Neural progenitor cell (in vitro differentiated cells): ENCODE results near the gene NDUFB4. TPM values are rescaled to one million over a fixed set of nuclear protein-coding genes. Genes with fewer than 3 reads are reported as not detected.

Experiments used
- DNase-seq: peaks from one replicate; pipeline ENCODE4 v3.0.0-alpha.2; 2016; ENCODE audit warnings: low spot score
- H2AFZ ChIP-seq: fragments of 200-600 bp; sonication (generic); replicated peaks from 2 replicates; pipeline ENCODE4 v1.6.1; 2016; ENCODE audit warnings: antibody characterized with exemption
- H3F3A ChIP-seq: fragments of 200-600 bp; sonication (generic); 2 replicates; pipeline ENCODE4 v1.6.1; 2016; ENCODE audit warnings: antibody characterized with exemption, low read depth
- H3K27ac ChIP-seq: fragments of 200-600 bp; sonication (generic); 2 replicates; pipeline ENCODE4 v1.5.1; 2016; ENCODE audit warnings: mild to moderate bottlenecking
- H3K27me3 ChIP-seq: fragments of 200-600 bp; sonication (generic); 2 replicates; pipeline ENCODE4 v1.6.1; 2016; ENCODE audit warnings: mild to moderate bottlenecking, moderate library complexity
- H3K36me3 ChIP-seq: fragments of 200-600 bp; sonication (generic); 2 replicates; pipeline ENCODE4 v1.5.1; 2016
- H3K4me1 ChIP-seq: fragments of 200-600 bp; sonication (generic); 2 replicates; pipeline ENCODE4 v1.6.1; 2016; ENCODE audit warnings: mixed run types
- H3K4me2 ChIP-seq: fragments of 200-600 bp; sonication (generic); 2 replicates; pipeline ENCODE4 v1.6.1; 2016
- H3K4me3 ChIP-seq: fragments of 200-600 bp; sonication (generic); 2 replicates; pipeline ENCODE4 v1.5.1; 2016
- H3K79me2 ChIP-seq: fragments of 200-600 bp; sonication (generic); 2 replicates; pipeline ENCODE4 v1.6.1; 2016; ENCODE audit warnings: low read depth
- H3K9ac ChIP-seq: fragments of 200-600 bp; sonication (generic); 2 replicates; pipeline ENCODE4 v1.6.1; 2016
- H3K9me3 ChIP-seq: fragments of 200-600 bp; sonication (generic); 2 replicates; pipeline ENCODE4 v1.5.1; 2016; ENCODE audit warnings: low read depth
- H4K20me1 ChIP-seq: fragments of 200-600 bp; sonication (generic); 2 replicates; pipeline ENCODE4 v1.6.1; 2016; ENCODE audit warnings: low read depth
- H3K27ac Mint-ChIP-seq: 3 replicates; pipeline ENCODE4 v1.8.0; 2021; ENCODE audit warnings: mixed read lengths
- H3K27me3 Mint-ChIP-seq: 2 replicates; pipeline ENCODE4 v1.8.0; 2022; ENCODE audit warnings: low read depth, mild to moderate bottlenecking, inconsistent platforms, moderate library complexity, mixed read lengths; ENCODE audit not compliant: insufficient read depth
- H3K36me3 Mint-ChIP-seq: 3 replicates; pipeline ENCODE4 v1.8.0; 2021; ENCODE audit warnings: mixed read lengths
- H3K4me1 Mint-ChIP-seq: 3 replicates; pipeline ENCODE4 v1.8.0; 2021; ENCODE audit warnings: mixed read lengths
- H3K4me3 Mint-ChIP-seq: 3 replicates; pipeline ENCODE4 v1.8.0; 2021; ENCODE audit warnings: mild to moderate bottlenecking, moderate library complexity, mixed read lengths
- H3K9me3 Mint-ChIP-seq: 3 replicates; pipeline ENCODE4 v1.8.0; 2020; ENCODE audit warnings: mixed read lengths
- CTCF ChIP-seq: fragments of 200-600 bp; sonication (generic); IDR thresholded peaks from 2 replicates; pipeline ENCODE4 v1.5.1; 2017; ENCODE audit warnings: antibody characterized with exemption, mild to moderate bottlenecking
- EZH2 ChIP-seq: fragments of 200-600 bp; sonication (generic); IDR thresholded peaks from 2 replicates; pipeline ENCODE4 v1.6.1; 2017; ENCODE audit warnings: antibody characterized with exemption, mild to moderate bottlenecking, moderate library complexity
- EZH2phosphoT487 ChIP-seq: fragments of 200-600 bp; sonication (generic); IDR thresholded peaks from 2 replicates; pipeline ENCODE4 v1.6.1; 2017; ENCODE audit warnings: antibody characterized with exemption
- total RNA-seq: library from RNA; depleted of rRNA; stranded (reverse); fragments of >200 nt; gene quantifications from 2 replicates; pipeline ENCODE4 v1.2.3, GENCODE V29; 2015; ENCODE audit warnings: low replicate concordance

NDUFB4 gene
- total RNA-seq, 1 donor from 2014 or later = 132 TPM

DNA sequence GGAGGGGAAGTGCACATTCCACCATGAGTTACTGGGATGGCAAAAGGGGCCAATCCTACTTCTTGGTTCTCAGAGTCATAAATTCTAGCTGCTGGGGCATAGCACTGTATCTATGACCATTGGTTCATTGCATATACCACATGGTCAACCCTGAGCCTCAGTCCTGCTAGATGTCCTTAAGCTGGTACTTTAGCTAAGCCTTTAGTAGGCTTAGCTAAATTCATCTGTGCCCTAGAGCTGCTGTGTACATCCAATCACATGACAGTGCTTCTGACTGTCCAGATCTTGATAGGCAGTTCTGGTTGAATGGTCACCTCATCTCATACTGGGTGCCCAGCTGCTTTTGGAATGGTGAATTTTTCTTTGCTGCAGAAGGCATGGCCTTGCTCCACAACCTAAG is 8.2 kb downstream of the NDUFB4 start:
- Histone ChIP-seq H3K27ac (no peak overlapping the region), H3F3A (peaks cover 26% of the 10 kb centered on the region), H3K4me2 (no peak overlapping the region), H2AFZ (no peak overlapping the region), H3K36me3 (peaks cover 4% of the 10 kb centered on the region), H3K9ac (no peak overlapping the region), H4K20me1 (peaks cover 23% of the 10 kb centered on the region), H3K9me3 (no peaks in the 10 kb centered on the region), H3K4me1 (peaks cover 2% of the 10 kb centered on the region), H3K79me2 (peaks cover 13% of the 10 kb centered on the region), H3K27me3 (no peaks in the 10 kb centered on the region), H3K4me3 (no peak overlapping the region)
- DNase-seq = no peak
- H3K27me3 Mint-ChIP-seq = peaks cover 9% of the 10 kb centered on the region
- H3K9me3 Mint-ChIP-seq = no peaks in the 10 kb centered on the region
- peaks cover 10% of the 10 kb centered on the region for H3K36me3 Mint-ChIP-seq
- no peak overlapping the region for H3K4me3 Mint-ChIP-seq
- H3K27ac Mint-ChIP-seq = no peak overlapping the region
- no peaks in the 10 kb centered on the region for H3K4me1 Mint-ChIP-seq
- TF ChIP-seq EZH2 (no peak), EZH2phosphoT487 (no peak), CTCF (no peak)

- H3K27ac Mint-ChIP-seq = peak overlapping the region; percentile 74
- no peaks in the 10 kb centered on the region for H3K9me3 Mint-ChIP-seq
- no peak overlapping the region for H3K4me2 ChIP-seq
- peaks cover 9% of the 10 kb centered on the region for H3K27me3 Mint-ChIP-seq
- peak; percentile 43 for DNase-seq
- H3K9ac ChIP-seq = no peak overlapping the region
- H3K4me3 ChIP-seq = no peak overlapping the region
- H3K36me3 Mint-ChIP-seq = peaks cover 10% of the 10 kb centered on the region
- H3K36me3 ChIP-seq = peaks cover 4% of the 10 kb centered on the region
- no peaks in the 10 kb centered on the region for H3K4me1 Mint-ChIP-seq
- peaks cover 26% of the 10 kb centered on the region for H3F3A ChIP-seq
- H3K9me3 ChIP-seq = no peaks in the 10 kb centered on the region
- H3K4me1 ChIP-seq = peaks cover 2% of the 10 kb centered on the region
- H4K20me1 ChIP-seq = peaks cover 19% of the 10 kb centered on the region
- H3K27me3 ChIP-seq = no peaks in the 10 kb centered on the region
- no peak overlapping the region for H2AFZ ChIP-seq
- no peak overlapping the region for H3K27ac ChIP-seq
- peaks cover 9% of the 10 kb centered on the region for H3K79me2 ChIP-seq
- TF ChIP-seq EZH2phosphoT487 = no peak
- TF ChIP-seq EZH2 = no peak
- no peak for TF ChIP-seq CTCF
- H3K4me3 Mint-ChIP-seq = no peak overlapping the region
Observed at GRCh38 chr3:120604784-120605183, 8.6 kb downstream of the NDUFB4 start.

- no peak overlapping the region for H2AFZ ChIP-seq
- no peak overlapping the region for H3K4me2 ChIP-seq
- DNase-seq = no peak
- H3K4me3 ChIP-seq = no peak overlapping the region
- no peaks in the 10 kb centered on the region for H3K9me3 ChIP-seq
- H3K9ac ChIP-seq = no peak overlapping the region
- Mint-ChIP-seq H3K9me3 (no peaks in the 10 kb centered on the region), H3K4me3 (no peak overlapping the region), H3K36me3 (no peaks in the 10 kb centered on the region), H3K27me3 (peaks cover 9% of the 10 kb centered on the region), H3K4me1 (no peaks in the 10 kb centered on the region), H3K27ac (no peak overlapping the region)
- H3F3A ChIP-seq = peaks cover 3% of the 10 kb centered on the region
- H3K79me2 ChIP-seq = no peaks in the 10 kb centered on the region
- no peaks in the 10 kb centered on the region for H3K36me3 ChIP-seq
- TF ChIP-seq EZH2phosphoT487 (no peak), CTCF (no peak), EZH2 (no peak)
- peaks cover 2% of the 10 kb centered on the region for H3K4me1 ChIP-seq
- no peaks in the 10 kb centered on the region for H4K20me1 ChIP-seq
- H3K27ac ChIP-seq = no peak overlapping the region
- no peaks in the 10 kb centered on the region for H3K27me3 ChIP-seq
Observed at GRCh38 chr3:120608506-120608905, 12.4 kb downstream of the NDUFB4 start.
